GM23338 (cell line): ENCODE data around the gene MTF1. TPM values are rescaled to one million over a fixed set of nuclear protein-coding genes. Genes with fewer than 3 reads are reported as not detected.
"Not testable (repeated sequence)": the region's sequence is repeated elsewhere in the genome, so short reads cannot be mapped to it uniquely, and the experiment has no call there.

Experiments
- ATAC-seq: fragments of 200-7000 bp; cut with Tn5 transposase; 3 replicates; pipeline ENCODE4 v1.9.1; 2020
- DNase-seq: peaks from one replicate; pipeline ENCODE4 v3.0.0-alpha.2; 2015; ENCODE audit warnings: low spot score
- H2AFZ ChIP-seq: fragments of 200-600 bp; sonication (generic); 2 replicates; pipeline ENCODE4 v1.8.0; 2016; ENCODE audit warnings: antibody characterized with exemption, mild to moderate bottlenecking, moderate library complexity
- H3F3A ChIP-seq: fragments of 200-600 bp; sonication (generic); replicated peaks from 2 replicates; pipeline ENCODE4 v1.8.0; 2017; ENCODE audit warnings: antibody characterized with exemption, mixed run types, low read depth
- H3K27ac ChIP-seq: fragments of 200-600 bp; sonication (generic); 2 replicates; pipeline ENCODE4 v1.6.1; 2016; ENCODE audit warnings: low read depth
- H3K27me3 ChIP-seq: fragments of 200-600 bp; sonication (generic); 2 replicates; pipeline ENCODE4 v1.8.0; 2016; ENCODE audit warnings: mild to moderate bottlenecking, mixed run types, moderate library complexity; ENCODE audit not compliant: insufficient read depth
- H3K36me3 ChIP-seq: fragments of 200-600 bp; sonication (generic); 2 replicates; pipeline ENCODE4 v1.8.0; 2016; ENCODE audit warnings: mild to moderate bottlenecking; ENCODE audit not compliant: insufficient read depth
- H3K4me1 ChIP-seq: fragments of 200-600 bp; sonication (generic); 2 replicates; pipeline ENCODE4 v1.8.0; 2016; ENCODE audit warnings: mild to moderate bottlenecking, moderate library complexity; ENCODE audit not compliant: insufficient read depth
- H3K4me2 ChIP-seq: fragments of 200-600 bp; sonication (generic); 2 replicates; pipeline ENCODE4 v1.7.1; 2017; ENCODE audit warnings: mixed run types
- H3K4me3 ChIP-seq: fragments of 200-600 bp; sonication (generic); 2 replicates; pipeline ENCODE4 v1.6.1; 2016; ENCODE audit warnings: mixed run types
- H3K79me2 ChIP-seq: fragments of 200-600 bp; sonication (generic); replicated peaks from 2 replicates; pipeline ENCODE4 v1.8.0; 2017; ENCODE audit warnings: mild to moderate bottlenecking; ENCODE audit not compliant: insufficient read depth
- H3K9me2 ChIP-seq: fragments of 200-600 bp; sonication (generic); 2 replicates; pipeline ENCODE4 v1.8.0; 2017; ENCODE audit not compliant: insufficient read depth
- H4K20me1 ChIP-seq: fragments of 200-600 bp; sonication (generic); replicated peaks from 2 replicates; pipeline ENCODE4 v1.8.0; 2017; ENCODE audit warnings: mild to moderate bottlenecking; ENCODE audit not compliant: insufficient read depth
- H3K27ac Mint-ChIP-seq: 2 replicates; pipeline ENCODE4 v1.8.0; 2020; ENCODE audit warnings: inconsistent platforms, mild to moderate bottlenecking, moderate library complexity, mixed read lengths
- H3K27me3 Mint-ChIP-seq: 3 replicates; pipeline ENCODE4 v1.8.0; 2022; ENCODE audit warnings: low read depth, mild to moderate bottlenecking, moderate library complexity, mixed read lengths, inconsistent platforms; ENCODE audit not compliant: insufficient read depth, poor library complexity
- H3K36me3 Mint-ChIP-seq: 3 replicates; pipeline ENCODE4 v1.8.0; 2021; ENCODE audit warnings: low read depth, mild to moderate bottlenecking, inconsistent platforms, moderate library complexity, mixed read lengths
- H3K4me1 Mint-ChIP-seq: 3 replicates; pipeline ENCODE4 v1.8.0; 2020; ENCODE audit warnings: mild to moderate bottlenecking, inconsistent platforms, mixed read lengths
- H3K4me3 Mint-ChIP-seq: 3 replicates; pipeline ENCODE4 v1.8.0; 2021; ENCODE audit warnings: moderate library complexity, mild to moderate bottlenecking, inconsistent platforms, mixed read lengths
- H3K9me3 Mint-ChIP-seq: 3 replicates; pipeline ENCODE4 v1.8.0; 2020; ENCODE audit warnings: moderate library complexity, mild to moderate bottlenecking, inconsistent platforms, mixed read lengths
- CREB1 ChIP-seq: fragments of 250-450 bp; sonication (Bioruptor Pico); IDR thresholded peaks from 2 replicates; pipeline ENCODE4 v1.5.0; 2020; ENCODE audit warnings: low read depth, mild to moderate bottlenecking, moderate library complexity
- EZH2 ChIP-seq: fragments of 200-600 bp; sonication (generic); IDR thresholded peaks from one replicate; pipeline ENCODE4 v1.8.0; 2017; ENCODE audit warnings: antibody characterized with exemption, mild to moderate bottlenecking, low read depth; ENCODE audit not compliant: unreplicated experiment
- JUNB ChIP-seq: IDR thresholded peaks from one replicate; pipeline ENCODE4 v1.6.1; 2016; ENCODE audit warnings: antibody characterized with exemption; ENCODE audit not compliant: unreplicated experiment
- NANOG ChIP-seq: IDR thresholded peaks from 2 replicates; pipeline ENCODE4 v1.6.1; 2016; ENCODE audit warnings: antibody characterized with exemption, borderline replicate concordance
- STAT1 ChIP-seq: IDR thresholded peaks from one replicate; pipeline ENCODE4 v1.6.1; 2016; ENCODE audit warnings: antibody characterized with exemption; ENCODE audit not compliant: unreplicated experiment
- ZNF331 ChIP-seq: fragments of 250-450 bp; sonication (Bioruptor Pico); IDR thresholded peaks from 2 replicates; pipeline ENCODE4 v1.5.0; 2020; ENCODE audit warnings: low read depth, mild to moderate bottlenecking, moderate library complexity
- polyA plus RNA-seq: library from polyadenylated mRNA; unstranded; fragments of >200 nt; fragmentation: Nextera tagmentation; extraction: Ambion mirVana; gene quantifications from 2 replicates; pipeline ENCODE4 v1.2.1, GENCODE V29; 2016
- total RNA-seq: library from RNA; depleted of rRNA; stranded (reverse); fragments of >200 nt; shearing (Covaris generic); gene quantifications from 2 replicates; pipeline ENCODE4 v1.2.3, GENCODE V29; 2014
- TF ChIP-seq, protein P1 (sequence below): fragments of 250-450 bp; sonication (Bioruptor Pico); IDR thresholded peaks from 2 replicates; pipeline ENCODE4 v1.5.0; 2020; ENCODE audit warnings: mild to moderate bottlenecking, moderate library complexity
- TF ChIP-seq, protein P2 (sequence below): IDR thresholded peaks from 2 replicates; pipeline ENCODE4 v1.6.1; 2016; ENCODE audit warnings: antibody characterized with exemption
- TF ChIP-seq, protein P3 (sequence below), 2 experiments: fragments of 200-600 bp in 1 of 2; sonication (generic) in 1 of 2; conservative IDR thresholded peaks; 2 replicates each; pipeline versions ENCODE4 v1.5.1 to v1.6.1; 2016 to 2017; ENCODE audit warnings: antibody characterized with exemption in 2 of 2, low read depth in 2 of 2, mild to moderate bottlenecking in 2 of 2, moderate library complexity in 1 of 2

The MTF1 gene
- total and polyA plus RNA-seq, 2 experiments from 2014 or later: 4.5 to 5.6 TPM

DNA sequence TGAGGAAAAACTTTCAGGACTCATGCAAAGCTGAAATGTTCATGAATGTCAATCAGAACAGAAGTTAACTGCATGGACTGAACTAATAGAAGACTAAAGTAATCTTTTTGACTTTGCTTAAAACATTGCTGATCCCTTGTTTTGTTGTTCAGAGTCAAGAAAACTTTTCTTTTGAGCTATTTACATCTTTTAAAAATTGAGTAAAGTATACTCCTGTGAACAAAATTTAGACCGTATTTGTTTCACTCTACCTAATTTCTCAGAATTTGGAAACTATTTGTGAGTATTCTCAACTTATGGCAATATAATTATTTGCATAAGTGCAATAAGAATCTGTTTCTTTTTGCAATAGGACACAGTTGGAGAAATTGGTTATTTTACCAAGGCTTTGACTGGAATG is 46.3 kb upstream of the MTF1 start (continued):
- TF ChIP-seq, protein P1, sequence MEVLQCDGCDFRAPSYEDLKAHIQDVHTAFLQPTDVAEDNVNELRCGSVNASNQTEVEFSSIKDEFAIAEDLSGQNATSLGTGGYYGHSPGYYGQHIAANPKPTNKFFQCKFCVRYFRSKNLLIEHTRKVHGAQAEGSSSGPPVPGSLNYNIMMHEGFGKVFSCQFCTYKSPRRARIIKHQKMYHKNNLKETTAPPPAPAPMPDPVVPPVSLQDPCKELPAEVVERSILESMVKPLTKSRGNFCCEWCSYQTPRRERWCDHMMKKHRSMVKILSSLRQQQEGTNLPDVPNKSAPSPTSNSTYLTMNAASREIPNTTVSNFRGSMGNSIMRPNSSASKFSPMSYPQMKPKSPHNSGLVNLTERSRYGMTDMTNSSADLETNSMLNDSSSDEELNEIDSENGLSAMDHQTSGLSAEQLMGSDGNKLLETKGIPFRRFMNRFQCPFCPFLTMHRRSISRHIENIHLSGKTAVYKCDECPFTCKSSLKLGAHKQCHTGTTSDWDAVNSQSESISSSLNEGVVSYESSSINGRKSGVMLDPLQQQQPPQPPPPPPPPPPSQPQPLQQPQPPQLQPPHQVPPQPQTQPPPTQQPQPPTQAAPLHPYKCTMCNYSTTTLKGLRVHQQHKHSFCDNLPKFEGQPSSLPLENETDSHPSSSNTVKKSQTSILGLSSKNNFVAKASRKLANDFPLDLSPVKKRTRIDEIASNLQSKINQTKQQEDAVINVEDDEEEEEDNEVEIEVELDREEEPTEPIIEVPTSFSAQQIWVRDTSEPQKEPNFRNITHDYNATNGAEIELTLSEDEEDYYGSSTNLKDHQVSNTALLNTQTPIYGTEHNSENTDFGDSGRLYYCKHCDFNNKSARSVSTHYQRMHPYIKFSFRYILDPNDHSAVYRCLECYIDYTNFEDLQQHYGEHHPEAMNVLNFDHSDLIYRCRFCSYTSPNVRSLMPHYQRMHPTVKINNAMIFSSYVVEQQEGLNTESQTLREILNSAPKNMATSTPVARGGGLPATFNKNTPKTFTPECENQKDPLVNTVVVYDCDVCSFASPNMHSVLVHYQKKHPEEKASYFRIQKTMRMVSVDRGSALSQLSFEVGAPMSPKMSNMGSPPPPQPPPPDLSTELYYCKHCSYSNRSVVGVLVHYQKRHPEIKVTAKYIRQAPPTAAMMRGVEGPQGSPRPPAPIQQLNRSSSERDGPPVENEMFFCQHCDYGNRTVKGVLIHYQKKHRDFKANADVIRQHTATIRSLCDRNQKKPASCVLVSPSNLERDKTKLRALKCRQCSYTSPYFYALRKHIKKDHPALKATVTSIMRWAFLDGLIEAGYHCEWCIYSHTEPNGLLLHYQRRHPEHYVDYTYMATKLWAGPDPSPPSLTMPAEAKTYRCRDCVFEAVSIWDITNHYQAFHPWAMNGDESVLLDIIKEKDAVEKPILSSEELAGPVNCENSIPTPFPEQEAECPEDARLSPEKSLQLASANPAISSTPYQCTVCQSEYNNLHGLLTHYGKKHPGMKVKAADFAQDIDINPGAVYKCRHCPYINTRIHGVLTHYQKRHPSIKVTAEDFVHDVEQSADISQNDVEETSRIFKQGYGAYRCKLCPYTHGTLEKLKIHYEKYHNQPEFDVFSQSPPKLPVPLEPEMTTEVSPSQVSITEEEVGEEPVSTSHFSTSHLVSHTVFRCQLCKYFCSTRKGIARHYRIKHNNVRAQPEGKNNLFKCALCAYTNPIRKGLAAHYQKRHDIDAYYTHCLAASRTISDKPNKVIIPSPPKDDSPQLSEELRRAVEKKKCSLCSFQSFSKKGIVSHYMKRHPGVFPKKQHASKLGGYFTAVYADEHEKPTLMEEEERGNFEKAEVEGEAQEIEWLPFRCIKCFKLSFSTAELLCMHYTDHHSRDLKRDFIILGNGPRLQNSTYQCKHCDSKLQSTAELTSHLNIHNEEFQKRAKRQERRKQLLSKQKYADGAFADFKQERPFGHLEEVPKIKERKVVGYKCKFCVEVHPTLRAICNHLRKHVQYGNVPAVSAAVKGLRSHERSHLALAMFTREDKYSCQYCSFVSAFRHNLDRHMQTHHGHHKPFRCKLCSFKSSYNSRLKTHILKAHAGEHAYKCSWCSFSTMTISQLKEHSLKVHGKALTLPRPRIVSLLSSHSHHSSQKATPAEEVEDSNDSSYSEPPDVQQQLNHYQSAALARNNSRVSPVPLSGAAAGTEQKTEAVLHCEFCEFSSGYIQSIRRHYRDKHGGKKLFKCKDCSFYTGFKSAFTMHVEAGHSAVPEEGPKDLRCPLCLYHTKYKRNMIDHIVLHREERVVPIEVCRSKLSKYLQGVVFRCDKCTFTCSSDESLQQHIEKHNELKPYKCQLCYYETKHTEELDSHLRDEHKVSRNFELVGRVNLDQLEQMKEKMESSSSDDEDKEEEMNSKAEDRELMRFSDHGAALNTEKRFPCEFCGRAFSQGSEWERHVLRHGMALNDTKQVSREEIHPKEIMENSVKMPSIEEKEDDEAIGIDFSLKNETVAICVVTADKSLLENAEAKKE: no peak
- TF ChIP-seq, protein P2, sequence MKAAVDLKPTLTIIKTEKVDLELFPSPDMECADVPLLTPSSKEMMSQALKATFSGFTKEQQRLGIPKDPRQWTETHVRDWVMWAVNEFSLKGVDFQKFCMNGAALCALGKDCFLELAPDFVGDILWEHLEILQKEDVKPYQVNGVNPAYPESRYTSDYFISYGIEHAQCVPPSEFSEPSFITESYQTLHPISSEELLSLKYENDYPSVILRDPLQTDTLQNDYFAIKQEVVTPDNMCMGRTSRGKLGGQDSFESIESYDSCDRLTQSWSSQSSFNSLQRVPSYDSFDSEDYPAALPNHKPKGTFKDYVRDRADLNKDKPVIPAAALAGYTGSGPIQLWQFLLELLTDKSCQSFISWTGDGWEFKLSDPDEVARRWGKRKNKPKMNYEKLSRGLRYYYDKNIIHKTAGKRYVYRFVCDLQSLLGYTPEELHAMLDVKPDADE: no peak
- TF ChIP-seq CREB1 (CRISPR knock-in tag) (no peak), STAT1 (no peak), NANOG (no peak), EZH2 (no peak), JUNB (no peak), ZNF331 (CRISPR knock-in tag) (no peak)
- TF ChIP-seq, protein P3, sequence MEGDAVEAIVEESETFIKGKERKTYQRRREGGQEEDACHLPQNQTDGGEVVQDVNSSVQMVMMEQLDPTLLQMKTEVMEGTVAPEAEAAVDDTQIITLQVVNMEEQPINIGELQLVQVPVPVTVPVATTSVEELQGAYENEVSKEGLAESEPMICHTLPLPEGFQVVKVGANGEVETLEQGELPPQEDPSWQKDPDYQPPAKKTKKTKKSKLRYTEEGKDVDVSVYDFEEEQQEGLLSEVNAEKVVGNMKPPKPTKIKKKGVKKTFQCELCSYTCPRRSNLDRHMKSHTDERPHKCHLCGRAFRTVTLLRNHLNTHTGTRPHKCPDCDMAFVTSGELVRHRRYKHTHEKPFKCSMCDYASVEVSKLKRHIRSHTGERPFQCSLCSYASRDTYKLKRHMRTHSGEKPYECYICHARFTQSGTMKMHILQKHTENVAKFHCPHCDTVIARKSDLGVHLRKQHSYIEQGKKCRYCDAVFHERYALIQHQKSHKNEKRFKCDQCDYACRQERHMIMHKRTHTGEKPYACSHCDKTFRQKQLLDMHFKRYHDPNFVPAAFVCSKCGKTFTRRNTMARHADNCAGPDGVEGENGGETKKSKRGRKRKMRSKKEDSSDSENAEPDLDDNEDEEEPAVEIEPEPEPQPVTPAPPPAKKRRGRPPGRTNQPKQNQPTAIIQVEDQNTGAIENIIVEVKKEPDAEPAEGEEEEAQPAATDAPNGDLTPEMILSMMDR (conservative IDR thresholded peaks at IDR 0.05; ENCODE audit: low read depth in 2 of 2): no peak

DNA sequence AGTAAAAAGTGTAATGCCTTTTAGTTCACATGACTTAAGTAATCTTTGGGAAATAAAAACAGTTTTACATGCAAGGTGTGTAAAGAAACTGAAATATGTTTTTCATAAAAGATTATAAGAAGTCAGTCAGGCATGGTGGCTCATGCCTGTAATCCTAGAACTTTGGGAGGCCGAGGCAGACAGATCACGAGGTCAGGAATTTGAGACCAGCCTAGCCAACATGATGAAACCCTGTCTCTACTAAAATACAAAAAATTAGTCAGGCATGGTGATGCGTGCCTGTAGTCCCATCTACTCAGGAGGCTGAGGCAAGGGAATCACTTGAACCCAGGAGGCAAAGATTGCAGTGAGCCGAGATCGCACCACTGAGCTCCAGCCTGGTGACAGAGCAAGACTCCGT is 44.5 kb upstream of the MTF1 start:
- not testable (repeated sequence) for H3K4me2 ChIP-seq, H3K4me1 ChIP-seq, H3F3A ChIP-seq, H4K20me1 ChIP-seq, H3K27me3 ChIP-seq, ATAC-seq, DNase-seq, H3K27ac ChIP-seq, H3K79me2 ChIP-seq, H3K4me3 Mint-ChIP-seq, H3K4me1 Mint-ChIP-seq, H3K36me3 ChIP-seq, H2AFZ ChIP-seq, H3K4me3 ChIP-seq, H3K27me3 Mint-ChIP-seq, H3K27ac Mint-ChIP-seq, H3K9me2 ChIP-seq
- H3K36me3 Mint-ChIP-seq: peaks cover 42% of the 10 kb centered on the region
- H3K9me3 Mint-ChIP-seq: peaks cover 35% of the 10 kb centered on the region
